HG03196 (cell line): ENCODE measurements around the gene TRPT1.
A peak's percentile ranks its signal among the peaks of the same experiment; 100 is the strongest.

Experiments used
- ATAC-seq: cut with Tn5 transposase; IDR thresholded peaks from one replicate; pipeline ENCODE4 v1.9.1; 2021; ENCODE audit not compliant: unreplicated experiment

The TRPT1 gene, protein sequence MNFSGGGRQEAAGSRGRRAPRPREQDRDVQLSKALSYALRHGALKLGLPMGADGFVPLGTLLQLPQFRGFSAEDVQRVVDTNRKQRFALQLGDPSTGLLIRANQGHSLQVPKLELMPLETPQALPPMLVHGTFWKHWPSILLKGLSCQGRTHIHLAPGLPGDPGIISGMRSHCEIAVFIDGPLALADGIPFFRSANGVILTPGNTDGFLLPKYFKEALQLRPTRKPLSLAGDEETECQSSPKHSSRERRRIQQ

DNA sequence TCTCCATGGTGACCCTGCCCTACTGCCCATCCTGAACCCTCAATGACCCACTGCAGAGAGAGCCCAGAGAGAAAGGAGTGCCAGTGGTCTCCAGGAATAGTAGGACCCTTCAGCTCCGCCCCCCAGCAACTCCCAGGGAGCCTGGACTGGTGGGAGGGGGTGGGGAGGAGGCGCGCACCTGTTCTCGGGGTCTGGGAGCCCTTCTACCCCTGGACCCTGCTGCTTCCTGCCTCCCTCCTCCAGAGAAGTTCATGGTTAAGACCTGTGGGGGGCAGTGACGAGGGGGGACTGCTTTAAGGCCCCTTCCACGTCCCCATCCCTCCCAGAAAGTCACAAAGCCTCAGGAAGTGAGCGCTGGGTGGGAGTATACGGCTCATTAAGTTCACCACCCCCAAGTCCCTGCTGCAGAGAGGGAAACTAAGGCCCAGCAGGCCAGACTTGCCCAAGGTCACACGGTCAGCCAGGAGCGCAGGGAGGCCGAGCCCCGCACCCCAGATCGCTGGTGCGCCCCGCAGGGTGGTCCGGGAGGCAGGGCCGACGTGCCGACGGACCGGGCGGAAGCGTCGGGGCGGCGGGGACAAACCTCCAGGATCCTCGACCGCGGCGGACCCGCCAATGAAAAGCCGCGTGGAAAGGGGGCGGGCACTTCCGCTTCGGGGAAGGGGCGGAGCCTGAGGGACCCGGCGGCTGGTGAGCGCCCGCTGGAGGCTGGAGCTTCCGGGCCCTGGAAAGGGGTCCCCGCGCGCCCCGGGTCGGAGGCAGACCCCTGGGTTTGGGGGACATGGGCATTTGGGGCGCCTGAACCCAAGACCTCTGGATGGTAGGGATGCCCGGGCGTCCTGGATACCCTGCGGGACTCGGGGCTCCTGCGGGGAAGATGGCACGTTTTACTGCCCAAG, at the start of gene TRPT1, which contains the start of gene NUDT22:
TRPT1 (minus strand) TSS at position 579 of the 899 bp plus-strand sequence; CDS start at position 253, 326 bp downstream.
NUDT22 (plus strand) TSS at position 667 of the 899 bp plus-strand sequence. CDS start 379 bp downstream, outside the sequence.
- peak; percentile 45 for ATAC-seq

DNA sequence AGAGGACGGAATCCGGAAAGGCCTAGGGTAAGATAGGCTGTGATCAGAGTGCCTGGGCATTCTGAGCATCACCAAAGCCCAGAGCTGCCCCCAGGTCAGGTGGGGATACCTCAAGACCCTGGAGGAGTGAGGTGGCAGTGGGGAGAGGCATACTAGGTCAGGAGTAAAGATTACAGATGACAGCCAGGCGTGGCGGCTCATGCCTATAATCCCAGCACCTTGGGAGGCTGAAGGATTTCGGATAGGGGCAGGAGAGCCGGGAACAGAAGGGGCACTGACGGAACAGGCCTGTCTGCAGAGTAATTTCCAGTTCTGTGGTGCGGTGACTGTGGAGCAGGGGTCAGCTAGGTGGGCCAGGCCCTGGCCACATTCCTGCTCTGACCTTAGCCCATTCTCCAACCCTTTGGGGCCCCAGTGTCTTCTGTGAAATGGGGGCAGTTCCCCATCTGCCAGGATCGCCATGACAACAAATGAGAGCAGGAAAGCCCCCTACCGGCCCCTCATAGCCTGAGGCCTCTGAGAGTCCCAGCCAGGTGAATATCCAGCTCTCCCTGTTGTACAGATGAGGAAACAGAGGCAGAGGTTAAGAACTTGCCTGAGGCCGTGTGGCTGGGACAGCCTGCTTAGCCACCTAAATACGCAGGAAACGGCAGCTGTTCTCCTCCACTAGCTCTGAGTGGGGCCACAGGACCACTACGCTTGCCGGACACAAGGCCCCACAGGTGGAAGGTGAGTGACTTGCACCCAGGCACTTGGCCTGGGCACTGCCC, 49.2 kb upstream of the TRPT1 start:
- ATAC-seq = no peak

DNA sequence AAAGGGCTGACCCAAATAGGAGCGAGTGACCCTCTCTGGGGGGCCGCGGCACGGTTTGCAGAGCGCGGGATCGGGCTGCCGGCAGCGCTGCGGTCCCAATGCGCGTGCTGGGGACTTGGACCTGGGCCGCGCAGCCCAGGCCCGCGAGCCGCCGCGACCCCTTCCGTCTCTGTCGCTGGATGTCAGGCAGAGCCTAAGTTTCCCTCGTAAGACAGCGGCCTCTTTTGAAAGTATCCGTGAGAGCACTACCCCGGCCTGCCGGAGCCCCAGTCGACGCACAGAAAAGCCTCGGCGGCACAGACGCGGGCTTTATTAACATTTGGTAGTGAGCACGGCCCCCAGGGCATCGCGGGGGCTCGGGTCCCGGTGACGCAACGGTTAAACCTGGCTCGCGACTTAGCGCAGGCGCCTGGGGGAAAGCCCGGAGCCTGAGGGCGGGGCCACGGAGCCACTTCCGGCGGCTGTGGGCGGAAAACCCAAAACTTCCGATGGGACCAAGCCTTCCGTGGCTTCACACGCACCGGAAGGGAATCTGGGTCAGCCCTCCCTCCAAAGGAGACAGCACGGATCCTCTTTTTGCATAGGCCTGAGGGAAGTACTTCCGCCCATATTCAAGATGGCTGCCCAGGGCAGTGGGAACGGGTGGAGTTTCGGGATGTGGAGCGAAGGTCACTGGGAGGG, 43.7 kb upstream of the TRPT1 start:
- ATAC-seq = peak; percentile 60

GRCh38 chr11:64268893-64269539, 43.0 kb upstream of the TRPT1 start:
- ATAC-seq = peak; percentile 9

GRCh38 chr11:64268025-64268892, 42.3 kb upstream of the TRPT1 start:
- ATAC-seq = no peak

DNA sequence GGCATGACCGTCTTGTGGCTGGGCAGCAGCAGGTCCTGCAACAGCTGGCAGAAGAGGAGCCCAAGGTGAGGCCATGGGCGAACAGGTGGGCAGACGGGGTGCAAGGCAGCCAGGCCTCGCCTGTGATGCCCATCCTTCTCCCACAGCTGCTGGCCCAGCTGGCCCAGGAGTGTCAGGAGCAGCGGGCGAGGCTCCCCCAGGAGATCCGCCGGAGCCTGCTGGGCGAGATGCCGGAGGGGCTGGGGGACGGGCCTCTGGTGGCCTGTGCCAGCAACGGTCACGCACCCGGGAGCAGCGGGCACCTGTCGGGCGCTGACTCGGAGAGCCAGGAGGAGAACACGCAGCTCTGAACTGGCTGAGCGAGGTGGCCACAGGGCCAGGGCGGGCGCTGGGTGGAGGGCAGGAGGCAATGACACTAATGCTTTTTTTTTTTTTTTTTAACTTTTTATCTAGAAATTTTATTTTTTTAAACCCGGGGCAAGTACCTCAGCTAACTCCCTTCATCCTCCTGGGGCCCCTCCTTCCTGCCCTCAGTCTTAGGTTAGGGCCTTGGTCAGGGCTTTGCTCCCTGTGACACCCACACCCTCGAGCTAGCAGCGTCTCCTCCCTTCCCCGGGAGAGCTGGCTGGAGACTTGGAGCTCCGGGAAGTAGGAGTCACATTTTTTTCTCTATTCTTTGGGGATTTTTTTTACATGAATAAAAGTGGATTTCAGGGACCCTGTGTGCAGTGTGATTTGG, 41.4 kb upstream of the TRPT1 start:
- ATAC-seq = no peak

- no peak for ATAC-seq
Measured at GRCh38 chr11:64266339-64266738, 40.4 kb upstream of the TRPT1 start.

DNA sequence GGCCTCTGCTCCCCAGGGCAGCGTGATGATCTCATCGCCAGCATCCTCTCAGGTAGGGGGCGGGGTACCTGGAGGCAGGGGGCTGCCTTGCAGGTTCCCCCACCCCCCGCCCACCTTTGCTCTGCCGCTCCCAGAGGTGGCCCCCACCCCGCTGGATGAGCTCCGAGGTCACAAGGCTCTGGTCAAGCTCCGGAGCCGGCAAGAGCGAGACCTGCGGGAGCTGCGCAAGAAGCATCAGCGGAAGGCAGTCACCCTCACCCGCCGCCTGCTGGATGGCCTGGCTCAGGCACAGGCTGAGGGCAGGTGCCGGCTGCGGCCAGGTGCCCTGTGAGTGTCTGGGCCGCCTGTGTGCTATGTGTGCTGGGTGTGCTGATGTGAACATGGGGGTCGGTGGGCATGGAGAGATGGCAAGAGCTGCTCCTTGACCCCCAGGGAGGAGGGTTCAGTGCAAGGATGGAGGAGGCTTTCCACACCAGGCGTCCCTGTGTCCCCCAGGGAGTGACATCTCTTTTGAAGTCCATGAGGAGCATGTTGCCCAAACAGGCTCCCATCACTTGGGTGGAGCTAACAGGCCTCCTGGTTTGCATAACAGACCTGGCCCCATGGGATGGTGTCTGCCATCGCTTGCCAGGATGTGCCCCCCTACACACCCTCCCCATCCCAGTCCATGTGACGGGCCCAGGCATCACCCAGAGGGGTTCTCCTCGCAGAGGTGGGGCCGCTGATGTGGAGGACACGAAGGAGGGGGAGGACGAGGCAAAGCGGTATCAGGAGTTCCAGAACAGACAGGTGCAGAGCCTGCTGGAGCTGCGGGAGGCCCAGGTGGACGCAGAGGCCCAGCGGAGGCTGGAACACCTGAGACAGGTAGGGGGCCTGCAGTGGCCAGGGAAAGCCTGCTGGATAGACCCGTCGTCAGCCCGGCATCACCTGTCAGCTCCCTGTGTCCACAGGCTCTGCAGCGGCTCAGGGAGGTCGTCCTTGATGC, 39.5 kb upstream of the TRPT1 start:
- ATAC-seq = no peak

DNA sequence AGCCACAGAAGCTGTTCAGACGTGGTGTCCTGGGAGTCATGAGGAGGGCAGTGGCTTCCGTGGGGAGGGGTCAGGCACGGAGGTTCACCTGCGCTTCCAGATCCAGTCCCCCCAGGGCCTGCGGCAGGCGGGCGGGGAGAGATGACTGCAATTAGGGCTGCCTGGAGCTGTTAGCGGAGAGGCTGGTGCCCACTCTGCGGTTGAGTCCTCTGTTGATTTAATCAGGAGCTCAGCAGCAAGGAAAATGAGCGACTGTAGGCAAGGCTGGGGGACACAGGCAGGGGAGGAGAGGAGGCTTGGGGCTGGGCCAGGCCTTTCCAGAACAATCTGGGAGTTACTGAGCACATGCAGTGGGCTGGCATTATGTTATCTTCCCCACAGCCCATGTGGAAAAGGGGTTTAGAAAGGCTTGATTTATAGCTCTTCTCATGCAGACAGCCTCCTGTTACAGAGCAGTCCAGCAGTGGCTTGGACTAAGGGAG, 38.4 kb upstream of the TRPT1 start:
- no peak for ATAC-seq

- no peak for ATAC-seq
Measured at GRCh38 chr11:64263947-64264317, 37.9 kb upstream of the TRPT1 start.

- ATAC-seq = no peak
Measured at GRCh38 chr11:64263021-64263946, 37.3 kb upstream of the TRPT1 start.

GRCh38 chr11:64262271-64263002, 36.5 kb upstream of the TRPT1 start:
- no peak for ATAC-seq

- no peak for ATAC-seq
Measured at GRCh38 chr11:64261556-64262080, 35.6 kb upstream of the TRPT1 start.

DNA sequence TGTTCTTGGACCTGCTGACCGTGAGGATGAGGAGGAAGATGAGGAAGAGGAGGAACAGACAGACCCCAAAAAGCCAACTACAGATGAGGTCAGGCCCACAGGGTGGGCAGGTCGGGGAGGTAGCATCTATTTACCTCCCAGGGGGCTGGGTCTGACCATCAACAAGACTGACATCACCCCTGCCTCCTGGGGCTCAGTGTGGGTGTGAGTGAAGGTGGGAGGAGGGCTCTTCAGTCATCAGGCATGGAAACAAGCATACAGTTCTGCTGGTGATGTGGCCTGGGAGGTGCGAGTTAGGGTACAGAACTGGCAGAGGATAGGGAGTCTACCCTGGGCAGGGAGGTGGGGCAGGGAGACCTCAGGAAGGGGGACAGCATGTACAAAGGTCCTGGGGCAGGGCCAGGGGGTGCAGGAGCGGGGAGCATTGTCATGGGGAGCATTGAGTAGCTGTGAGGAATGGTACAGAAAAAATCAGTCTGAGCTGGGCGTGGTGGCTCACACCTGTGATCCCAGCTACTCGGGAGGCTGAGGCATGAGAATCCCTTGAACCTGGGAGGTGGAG, 34.2 kb upstream of the TRPT1 start:
- ATAC-seq = no peak

DNA sequence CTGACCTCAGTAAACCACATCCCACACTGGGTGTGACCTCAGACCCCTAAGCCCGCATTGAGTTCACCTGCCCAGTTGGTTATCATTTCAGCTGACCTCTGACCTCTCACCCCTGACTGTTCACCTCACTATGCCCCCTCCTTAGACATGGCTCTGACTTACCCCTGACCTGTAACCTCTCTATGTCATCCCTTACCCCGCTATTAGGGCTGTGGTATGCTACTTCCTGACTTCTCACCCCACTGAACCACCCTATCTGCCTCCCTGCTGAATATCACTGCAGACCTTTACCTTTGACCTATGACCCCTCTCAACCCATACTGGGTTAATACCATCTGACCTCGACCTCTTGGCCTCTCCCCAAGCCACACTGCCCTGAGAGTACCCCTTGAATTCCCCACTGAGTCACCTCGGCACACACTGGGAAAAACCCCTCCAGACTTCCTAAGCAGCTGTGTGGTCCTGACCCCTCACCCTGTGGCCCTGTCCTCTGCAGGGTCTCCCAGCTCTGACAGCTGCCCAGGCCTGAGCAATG, 33.6 kb upstream of the TRPT1 start:
- no peak for ATAC-seq
